Measurements from ENCODE around the gene FBXL12.

GRCh38 chr19:9801976-9802375 lies 16.9 kb downstream of the FBXL12 start:
- TF ChIP-seq CTCF (conservative IDR thresholded peaks at IDR 0.05; ENCODE audit: low read length) (no peak), EZH2phosphoT487 (IDR thresholded peaks at IDR 0.05; ENCODE audit: borderline replicate concordance, low read depth, low read length) (no peak)

All from OCI-LY7 (cell line).